Measurements from ENCODE around the gene MAGI3. TPM values are rescaled to one million over a fixed set of nuclear protein-coding genes. Genes with fewer than 3 reads are reported as not detected.
"Not testable (repeated sequence)": the region's sequence is repeated elsewhere in the genome, so short reads cannot be mapped to it uniquely, and the experiment has no call there.

Gene MAGI3
- total RNA-seq, 4 donors from 2014 or later: 2.8 to 4.1 (median 4.0) TPM

DNA sequence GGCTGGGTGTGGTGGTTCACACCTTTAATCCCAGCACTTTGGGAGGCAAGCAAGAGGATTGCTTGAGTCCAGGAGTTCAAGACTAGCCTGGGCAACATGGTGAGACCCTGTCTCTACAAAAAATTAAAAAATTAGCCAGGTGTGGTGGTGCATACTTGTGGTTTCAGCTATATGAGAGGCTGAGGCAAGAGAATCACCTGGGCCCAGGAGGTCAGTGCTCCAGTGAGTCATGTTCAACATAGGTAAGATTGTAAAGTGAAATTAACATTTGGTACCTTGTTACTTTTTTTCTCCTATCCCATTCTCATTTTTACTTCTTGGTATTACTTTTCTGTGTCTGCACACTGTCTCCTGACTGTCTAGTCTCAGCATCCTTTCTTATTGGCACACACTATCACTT lies 19.0 kb downstream of the MAGI3 start:
- ATAC-seq (no peak), DNase-seq (no peak)
- Histone ChIP-seq H3K36me3 (no peaks in the 10 kb centered on the region), H3K27ac (no peak overlapping the region), H3K9me3 (no peaks in the 10 kb centered on the region), H3K27me3 (no peaks in the 10 kb centered on the region), H3K4me3 (no peak overlapping the region), H3K4me1 (peaks cover 0 to 4% of the 10 kb centered on the region in 2 donors)
- intact Hi-C loops (cut with DNase I; ENCODE audit: low total_unique reads): no loop called here
- in situ Hi-C loops (cut with MboI; ENCODE audit: low sequenced_read_pairs in 4 of 4): no loop called here
- TF ChIP-seq POLR2A (IDR thresholded peaks at IDR 0.05): no peak
- TF ChIP-seq, protein P1, sequence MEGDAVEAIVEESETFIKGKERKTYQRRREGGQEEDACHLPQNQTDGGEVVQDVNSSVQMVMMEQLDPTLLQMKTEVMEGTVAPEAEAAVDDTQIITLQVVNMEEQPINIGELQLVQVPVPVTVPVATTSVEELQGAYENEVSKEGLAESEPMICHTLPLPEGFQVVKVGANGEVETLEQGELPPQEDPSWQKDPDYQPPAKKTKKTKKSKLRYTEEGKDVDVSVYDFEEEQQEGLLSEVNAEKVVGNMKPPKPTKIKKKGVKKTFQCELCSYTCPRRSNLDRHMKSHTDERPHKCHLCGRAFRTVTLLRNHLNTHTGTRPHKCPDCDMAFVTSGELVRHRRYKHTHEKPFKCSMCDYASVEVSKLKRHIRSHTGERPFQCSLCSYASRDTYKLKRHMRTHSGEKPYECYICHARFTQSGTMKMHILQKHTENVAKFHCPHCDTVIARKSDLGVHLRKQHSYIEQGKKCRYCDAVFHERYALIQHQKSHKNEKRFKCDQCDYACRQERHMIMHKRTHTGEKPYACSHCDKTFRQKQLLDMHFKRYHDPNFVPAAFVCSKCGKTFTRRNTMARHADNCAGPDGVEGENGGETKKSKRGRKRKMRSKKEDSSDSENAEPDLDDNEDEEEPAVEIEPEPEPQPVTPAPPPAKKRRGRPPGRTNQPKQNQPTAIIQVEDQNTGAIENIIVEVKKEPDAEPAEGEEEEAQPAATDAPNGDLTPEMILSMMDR (IDR thresholded peaks at IDR 0.05 in 4 of 5, conservative IDR thresholded peaks at IDR 0.05 in 1 of 5): no peak

DNA sequence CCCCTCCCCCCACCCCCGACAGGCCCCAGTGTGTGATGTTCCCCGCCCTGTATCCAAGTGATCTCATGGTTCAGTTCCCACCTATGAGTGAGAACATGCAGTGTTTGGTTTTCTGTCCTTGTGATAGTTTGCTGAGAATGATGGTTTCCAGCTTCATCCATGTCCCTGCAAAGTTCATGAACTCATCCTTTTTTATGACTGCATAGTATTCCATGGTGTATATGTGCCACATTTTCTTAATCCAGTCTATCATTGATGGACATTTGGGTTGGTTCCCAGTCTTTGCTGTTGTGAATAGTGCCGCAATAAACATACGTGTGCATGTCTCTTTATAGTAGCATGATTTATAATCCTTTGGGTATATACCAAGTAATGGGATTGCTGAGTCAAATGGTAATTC lies 21.7 kb downstream of the MAGI3 start:
- intact Hi-C loops (cut with DNase I; ENCODE audit: low total_unique reads); H3K4me1 ChIP-seq; H3K36me3 ChIP-seq; H3K4me3 ChIP-seq; in situ Hi-C loops (cut with MboI; ENCODE audit: low sequenced_read_pairs in 4 of 4); H3K9me3 ChIP-seq; H3K27ac ChIP-seq; DNase-seq; ATAC-seq; H3K27me3 ChIP-seq: not testable (repeated sequence)

DNA sequence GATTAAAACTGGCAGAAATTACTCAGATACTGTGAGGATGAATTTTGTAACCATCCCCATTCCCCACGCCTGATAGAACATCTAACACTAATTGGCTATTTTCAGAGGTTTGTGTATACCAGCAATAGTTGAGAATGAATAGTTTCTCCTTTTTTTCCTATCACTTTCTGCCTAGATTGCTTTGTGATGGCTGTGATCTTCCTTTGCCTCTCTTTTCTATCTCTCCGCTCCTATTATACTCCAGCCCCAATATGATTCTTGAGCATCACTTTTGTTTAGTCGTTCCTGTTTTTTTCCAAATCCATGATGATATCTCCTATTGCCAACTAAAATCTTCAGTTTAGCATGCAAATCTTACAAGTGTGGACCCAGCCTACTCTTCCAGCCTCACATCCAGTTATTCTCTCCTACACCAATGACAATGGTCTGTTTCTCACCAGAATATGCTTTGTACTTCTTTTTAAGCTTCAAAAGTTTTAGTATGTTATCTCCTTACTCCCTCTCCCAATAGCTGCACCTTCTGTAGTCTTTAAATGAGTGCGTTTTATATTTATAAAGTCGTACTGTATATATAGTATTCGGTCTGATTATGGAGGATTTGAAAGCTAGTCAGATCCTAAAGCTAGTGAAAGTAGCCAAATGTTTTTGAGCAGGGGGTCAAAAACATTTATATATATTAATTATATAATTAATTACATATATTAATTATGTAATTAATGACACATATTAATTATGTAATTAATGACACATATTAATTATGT lies 25.2 kb downstream of the MAGI3 start:
- in situ Hi-C loops (cut with MboI; ENCODE audit: low sequenced_read_pairs in 4 of 4): no loop called here
- no peak overlapping the region for H3K4me3 ChIP-seq
- H3K9me3 ChIP-seq: no peaks in the 10 kb centered on the region

DNA sequence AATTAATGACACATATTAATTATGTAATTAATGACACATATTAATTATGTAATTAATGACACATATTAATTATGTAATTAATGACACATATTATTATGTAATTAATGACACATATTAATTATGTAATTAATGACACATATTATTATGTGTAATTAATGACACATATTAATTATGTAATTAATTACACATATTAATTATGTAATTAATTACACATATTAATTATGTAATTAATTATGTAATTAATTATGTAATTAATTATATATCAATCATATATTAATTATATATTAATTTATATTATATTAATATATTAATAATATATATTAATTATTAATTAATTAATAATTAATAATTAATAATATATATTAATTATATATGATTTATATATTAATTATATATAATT lies 25.8 kb downstream of the MAGI3 start:
- H3K4me1 ChIP-seq; H3K9me3 ChIP-seq; in situ Hi-C loops (cut with MboI; ENCODE audit: low sequenced_read_pairs in 4 of 4); intact Hi-C loops (cut with DNase I; ENCODE audit: low total_unique reads); DNase-seq; H3K27ac ChIP-seq; H3K36me3 ChIP-seq; H3K4me3 ChIP-seq; ATAC-seq; H3K27me3 ChIP-seq: not testable (repeated sequence)

More for the DNA sequence above, 25.2 kb downstream of the MAGI3 start:
- Histone ChIP-seq H3K36me3 (no peaks in the 10 kb centered on the region), H3K27me3 (no peaks in the 10 kb centered on the region), H3K4me1 (no peaks in the 10 kb centered on the region), H3K27ac (no peak overlapping the region)
- DNase-seq (no peak), ATAC-seq (no peak)
- TF ChIP-seq, protein P1 (IDR thresholded peaks at IDR 0.05 in 4 of 5, conservative IDR thresholded peaks at IDR 0.05 in 1 of 5): no peak
- TF ChIP-seq POLR2A (IDR thresholded peaks at IDR 0.05): no peak
- intact Hi-C loops (cut with DNase I; ENCODE audit: low total_unique reads): no loop called here

DNA sequence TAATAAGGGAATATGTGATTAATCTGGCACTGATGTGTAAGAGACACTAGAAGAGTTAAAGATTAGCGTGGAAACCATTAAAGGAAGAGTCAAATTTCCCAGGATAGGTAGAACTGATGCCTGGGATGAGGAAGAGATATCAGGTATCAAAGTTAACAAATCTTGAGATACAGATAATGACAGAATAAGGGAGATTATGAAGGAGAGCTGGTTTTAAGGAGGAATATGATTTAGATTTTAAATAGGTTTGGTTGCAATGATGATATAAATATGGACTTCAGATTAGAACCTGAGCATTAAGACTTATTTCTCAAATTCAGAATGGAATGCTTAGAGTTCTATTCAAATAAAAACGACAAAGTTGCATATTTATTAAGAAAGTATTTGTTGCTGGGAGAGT lies 26.2 kb downstream of the MAGI3 start:
- intact Hi-C loops (cut with DNase I; ENCODE audit: low total_unique reads): no loop called here
- H3K27me3 ChIP-seq: no peaks in the 10 kb centered on the region
- in situ Hi-C loops (cut with MboI; ENCODE audit: low sequenced_read_pairs in 4 of 4): no loop called here
- no peaks in the 10 kb centered on the region for H3K9me3 ChIP-seq
- TF ChIP-seq, protein P1 (IDR thresholded peaks at IDR 0.05 in 4 of 5, conservative IDR thresholded peaks at IDR 0.05 in 1 of 5): no peak
- TF ChIP-seq POLR2A (IDR thresholded peaks at IDR 0.05): no peak
- H3K36me3 ChIP-seq: no peaks in the 10 kb centered on the region
- no peak overlapping the region for H3K27ac ChIP-seq
- ATAC-seq (no peak), DNase-seq (no peak)
- H3K4me3 ChIP-seq: no peak overlapping the region
- H3K4me1 ChIP-seq: no peaks in the 10 kb centered on the region
